Adrenal gland (tissue), 5 donors: ENCODE data around the gene TRMT61A.

Experiments used
- CTCF ChIP-seq, 6 experiments: fragments of 450-650 bp in 4 of 6; fragments of 200-600 bp in 2 of 6; sonication (generic) in 1 of 6; IDR thresholded peaks; 1 replicate in 5 of 6; 2 replicates in 1 of 6; pipeline versions ENCODE4 v1.5.1 to v1.8.0; 2016 to 2021; ENCODE audit warnings: antibody characterized with exemption in 6 of 6, mild to moderate bottlenecking in 2 of 6, moderate library complexity in 1 of 6
- POLR2A ChIP-seq, 2 donors: fragments of 450-650 bp; IDR thresholded peaks; one replicate each; pipeline ENCODE4 v1.6.1; 2017; ENCODE audit warnings: antibody characterized with exemption in 2 of 2, mild to moderate bottlenecking in 2 of 2, moderate library complexity in 1 of 2
- donor health status: DM: no; HTN: no; CAD: no.

- TF ChIP-seq CTCF (IDR thresholded peaks at IDR 0.05), result no peak
- TF ChIP-seq POLR2A (IDR thresholded peaks at IDR 0.05), result no peak
Observed at GRCh38 chr14:103520269-103520656, 8.7 kb upstream of the TRMT61A start.
